NCI-H187 (cell line): ENCODE measurements around the gene HOXA9.

Experiments
- DNase-seq, 2 experiments: peaks; one replicate each; lab custom pipeline; 2025; lab: John Stamatoyannopoulos, UW

Gene HOXA9

DNA sequence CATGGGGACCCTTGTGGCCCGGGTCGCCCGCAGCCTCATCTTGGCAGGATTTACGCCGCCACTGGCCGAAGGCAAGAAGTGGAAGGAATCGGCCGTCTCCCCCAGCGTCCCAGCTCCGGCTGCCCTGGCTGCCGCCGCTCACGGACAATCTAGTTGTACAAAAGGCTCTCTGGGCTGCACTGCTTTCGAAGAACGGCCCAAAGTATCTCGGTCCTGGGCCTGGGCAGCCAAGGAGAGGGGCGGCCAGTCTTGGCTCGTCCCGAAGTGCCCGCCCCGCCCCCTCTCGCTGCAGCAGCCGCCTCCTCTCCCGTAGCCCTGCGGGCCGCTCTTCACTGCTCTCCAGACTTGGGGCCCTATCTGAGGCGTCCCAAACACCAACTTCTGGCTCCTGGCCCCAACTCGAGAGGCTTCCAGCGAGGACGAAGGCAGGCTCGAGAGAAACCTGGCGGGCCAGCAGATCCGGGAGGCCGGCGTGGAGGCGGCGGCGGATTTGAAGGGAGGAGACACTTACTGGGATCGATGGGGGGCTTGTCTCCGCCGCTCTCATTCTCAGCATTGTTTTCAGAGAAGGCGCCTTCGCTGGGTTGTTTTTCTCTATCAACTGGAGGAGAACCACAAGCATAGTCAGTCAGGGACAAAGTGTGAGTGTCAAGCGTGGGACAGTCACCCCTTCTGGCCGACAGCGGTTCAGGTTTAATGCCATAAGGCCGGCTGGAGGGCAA, 809 bp downstream of the HOXA9 start:
- no peak for DNase-seq

GRCh38 chr7:27164045-27164366, 1.3 kb downstream of the HOXA9 start:
- no peak for DNase-seq

GRCh38 chr7:27163288-27164044, 1.9 kb downstream of the HOXA9 start:
- no peak for DNase-seq

DNA sequence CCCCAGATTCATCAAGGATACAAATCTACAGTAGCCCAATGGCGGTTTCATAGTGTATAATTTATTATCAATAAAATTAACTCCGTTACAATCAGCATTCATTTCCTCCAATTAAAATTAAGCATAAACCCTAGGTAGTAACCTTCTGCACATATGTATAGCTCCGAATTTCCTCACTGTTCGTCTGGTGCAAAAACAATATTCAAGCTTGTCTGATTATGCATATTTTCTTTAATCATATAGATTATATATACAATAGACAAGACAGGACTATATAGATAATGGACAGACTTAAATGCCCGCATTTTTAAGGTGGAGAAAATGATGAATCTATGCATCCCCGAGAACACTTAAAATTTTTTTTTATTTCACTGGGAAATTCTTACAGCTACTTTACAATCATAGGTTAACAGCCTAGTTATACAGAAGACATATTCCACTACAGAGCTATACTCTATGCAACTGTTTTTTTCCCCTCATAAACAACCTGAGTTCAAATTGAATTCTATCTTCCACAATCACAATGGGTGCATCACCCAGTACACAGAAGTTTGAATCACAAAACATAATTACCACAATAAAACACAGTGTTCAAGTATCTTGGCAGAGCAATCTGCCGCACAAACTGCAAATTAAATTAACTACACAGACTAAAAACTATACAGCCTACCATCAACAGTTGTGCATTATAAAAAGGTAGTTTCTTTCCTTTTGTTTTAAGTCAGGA, 2.6 kb downstream of the HOXA9 start:
- DNase-seq = no peak

DNA sequence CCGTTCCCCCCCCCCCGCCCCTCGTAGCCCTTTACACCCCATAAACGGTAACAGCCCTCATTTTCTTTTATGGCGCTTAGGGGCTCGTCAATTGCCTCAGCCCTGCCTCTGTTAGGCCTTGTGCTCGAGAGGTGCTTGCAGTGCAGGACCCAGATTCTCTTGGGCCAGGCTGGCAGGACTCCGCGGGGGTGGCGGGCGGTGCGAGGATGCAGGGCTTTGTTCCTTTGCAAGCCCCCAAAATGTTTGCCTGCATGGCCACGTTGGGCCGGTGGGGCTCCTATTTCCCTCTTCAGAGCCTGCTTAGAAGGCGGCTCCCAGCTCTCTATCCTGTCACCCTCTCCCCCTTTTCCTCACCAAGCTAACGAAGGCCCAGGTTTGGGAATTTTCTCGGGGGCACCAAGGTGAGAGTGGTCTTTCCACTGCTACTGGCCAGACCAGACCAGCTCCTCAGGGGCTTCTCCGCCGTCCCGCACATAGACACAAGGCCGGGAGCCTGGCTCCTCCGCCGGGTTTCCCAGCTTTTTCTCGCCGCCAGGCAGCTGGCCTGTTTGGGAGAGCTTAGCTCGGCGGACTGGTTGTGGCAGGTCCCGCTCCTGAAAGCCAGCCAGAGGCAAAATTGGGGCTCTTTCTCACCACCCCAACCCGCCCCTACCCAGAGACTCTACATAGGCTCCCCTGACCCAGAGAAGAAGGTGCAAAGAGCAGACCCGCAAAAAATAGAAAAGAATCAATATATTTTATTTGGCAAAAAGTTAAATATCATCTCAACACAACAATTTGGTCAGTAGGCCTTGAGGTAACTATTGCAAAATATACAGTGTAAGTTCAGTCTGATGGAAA, 3.4 kb downstream of the HOXA9 start:
- no peak for DNase-seq

DNA sequence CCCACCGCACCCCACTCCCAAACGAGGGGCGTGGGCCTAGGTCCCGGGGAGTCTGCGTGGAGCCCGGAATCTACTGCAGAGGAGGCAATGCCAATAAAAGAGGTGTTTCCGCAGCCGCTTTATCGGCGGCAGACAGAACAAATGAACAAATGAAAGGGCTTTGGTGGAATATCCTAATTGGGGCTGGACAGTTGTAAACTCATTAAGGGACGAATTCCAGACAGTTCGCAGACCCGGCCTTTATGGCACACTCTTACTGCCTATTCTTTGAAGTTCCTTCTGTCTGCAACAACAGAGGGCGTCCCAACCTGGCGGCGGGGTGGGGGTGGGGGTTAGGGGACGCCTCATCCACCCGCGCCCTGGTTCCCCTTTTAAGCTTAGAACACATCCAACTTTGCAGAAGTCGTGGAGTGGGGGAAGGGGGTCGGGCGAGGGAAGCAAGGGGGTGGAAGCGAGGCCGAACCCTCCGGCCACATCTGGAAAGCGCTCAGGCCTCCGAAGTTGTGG, 4.1 kb downstream of the HOXA9 start:
- no peak for DNase-seq

- DNase-seq = peak; percentile 53 to 71
Measured at GRCh38 chr7:27160546-27161213, 4.7 kb downstream of the HOXA9 start.

- DNase-seq = no peak
Measured at GRCh38 chr7:27160145-27160545, 5.2 kb downstream of the HOXA9 start.

DNA sequence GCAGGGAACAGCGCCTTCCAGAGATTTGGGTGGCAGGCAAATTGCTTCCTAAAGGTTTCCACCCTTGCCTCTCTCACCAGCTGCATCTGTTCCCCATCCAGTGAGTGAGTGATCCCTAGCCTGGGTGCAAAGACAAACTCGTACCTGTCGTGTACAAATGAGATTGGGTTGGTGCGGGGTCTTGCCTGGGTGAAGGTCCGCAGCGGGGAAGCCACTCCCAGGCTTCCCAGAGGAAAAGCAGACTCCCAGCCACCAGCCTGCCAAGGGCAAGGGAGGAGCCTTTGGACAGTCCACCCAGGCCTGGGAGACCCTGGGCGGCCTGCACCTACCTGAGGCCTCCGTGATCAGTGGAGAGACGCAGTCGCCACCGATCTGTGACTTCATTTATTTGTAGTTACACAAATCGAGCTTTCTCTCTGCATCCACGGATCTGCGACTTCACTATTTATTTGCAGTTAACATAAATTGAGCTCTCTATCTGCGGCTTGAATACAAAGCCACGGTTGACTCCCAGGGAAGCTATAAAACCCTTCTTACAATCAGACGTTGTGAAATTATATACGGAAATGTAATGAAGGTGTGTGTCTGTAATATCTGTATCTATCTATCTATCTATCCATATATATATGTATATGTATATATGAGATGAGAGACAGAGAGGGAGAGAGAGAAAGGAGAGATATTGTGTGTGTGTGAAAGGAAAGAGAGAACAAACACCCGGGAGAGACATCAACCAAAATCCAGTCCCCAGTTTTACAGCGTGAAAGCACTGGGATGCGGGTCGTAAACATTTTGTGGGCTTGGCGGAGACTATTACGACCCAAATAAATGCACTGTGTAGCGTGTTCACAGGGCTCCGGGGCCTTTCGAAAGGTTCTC, 5.8 kb downstream of the HOXA9 start:
- no peak for DNase-seq

DNA sequence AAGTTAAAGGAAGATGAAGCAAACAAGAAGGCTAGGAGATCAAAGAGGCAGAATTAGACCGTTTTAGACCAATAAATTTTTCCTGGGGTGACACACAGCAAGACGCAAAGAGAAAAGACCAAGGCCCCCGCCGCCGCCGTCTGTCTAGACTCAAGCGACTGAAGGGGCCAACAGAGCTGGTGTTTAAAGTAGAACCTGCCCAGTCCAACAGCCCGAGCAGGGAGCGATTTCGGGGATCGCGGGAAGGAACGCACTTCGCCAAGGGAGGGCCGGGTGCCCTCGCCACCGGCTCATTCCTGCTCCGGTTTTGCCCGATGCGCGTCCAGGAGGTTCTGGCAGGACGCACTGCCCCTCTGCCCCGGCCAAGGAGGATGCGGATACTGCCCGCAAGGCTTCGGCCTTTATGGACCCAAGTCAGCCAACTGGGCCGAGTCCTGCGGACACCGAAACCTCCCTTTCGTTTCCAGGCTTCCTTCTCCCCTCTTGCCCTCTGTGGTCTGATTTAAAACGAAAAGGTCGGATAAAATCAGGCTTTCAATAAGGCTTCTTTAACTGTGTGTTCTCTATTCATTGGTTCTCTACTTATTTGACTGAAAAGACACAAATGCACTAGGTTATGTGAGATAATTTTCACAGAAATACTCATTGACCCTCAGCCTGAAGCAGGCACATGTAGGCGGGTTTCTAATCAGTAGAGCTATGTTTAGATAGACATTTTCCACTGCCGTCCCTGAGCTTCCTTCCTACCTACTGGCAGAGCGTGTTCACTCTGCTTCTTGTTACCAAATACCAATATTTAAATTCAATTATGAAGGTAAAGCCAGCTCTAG, 6.7 kb downstream of the HOXA9 start:
- DNase-seq = no peak

- no peak for DNase-seq
Measured at GRCh38 chr7:27157702-27158431, 7.5 kb downstream of the HOXA9 start.

DNA sequence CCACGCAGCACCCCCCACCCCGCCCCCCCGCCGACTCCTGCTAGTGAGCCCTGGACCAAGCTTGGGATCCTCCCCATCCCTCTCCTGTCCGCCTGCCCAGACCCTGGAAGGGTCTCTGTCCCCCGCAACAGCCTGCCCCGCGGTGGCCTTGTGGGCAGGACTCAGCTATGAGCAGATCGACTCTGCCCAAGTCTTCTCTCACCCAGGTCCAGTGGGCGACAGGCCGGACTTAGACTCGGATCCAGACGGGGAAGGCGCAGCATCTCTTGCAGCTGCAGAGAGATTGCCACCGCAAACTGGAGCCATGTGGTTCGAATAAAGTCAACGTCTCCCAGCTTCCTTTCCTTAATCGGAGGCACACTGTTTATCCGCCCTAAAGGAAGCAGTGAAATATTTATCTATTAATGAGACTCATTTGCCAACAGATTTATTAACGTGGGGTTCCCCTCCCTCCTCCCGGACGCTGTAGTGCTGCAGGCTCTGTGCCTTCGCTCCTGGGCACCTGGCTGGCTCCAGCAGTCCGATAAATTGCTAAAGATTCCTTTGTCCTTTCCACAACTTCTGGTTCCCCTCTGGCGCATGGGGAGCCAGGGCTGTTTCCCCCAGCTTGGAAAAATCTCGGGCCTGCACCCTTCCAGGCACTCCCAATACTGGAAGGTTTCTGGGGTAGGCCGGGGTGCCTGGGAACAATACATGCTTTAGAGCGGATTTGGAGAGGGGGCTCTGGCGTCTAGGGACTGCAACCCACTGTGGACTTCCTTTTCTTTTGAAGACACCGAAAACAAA, 8.2 kb downstream of the HOXA9 start:
- DNase-seq = no peak

DNA sequence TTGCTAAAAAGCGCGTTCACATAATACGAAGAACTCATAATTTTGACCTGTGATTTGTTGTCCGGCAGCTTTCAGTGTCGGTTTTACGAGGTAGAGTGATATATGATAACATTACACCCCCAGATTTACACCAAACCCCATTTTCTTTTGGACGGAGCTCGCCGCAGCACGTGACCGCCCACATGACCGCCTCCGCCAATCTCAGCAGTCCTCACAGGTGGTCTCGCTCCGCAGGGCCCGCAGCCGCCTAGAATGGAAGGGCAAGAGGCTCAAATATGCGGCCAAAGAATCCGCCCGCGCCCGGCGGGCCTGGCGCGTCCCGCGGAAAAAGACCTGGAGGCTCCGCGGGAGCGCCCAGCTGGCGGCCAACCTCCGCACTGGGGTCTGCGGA, 8.8 kb downstream of the HOXA9 start, which contains the start of gene HOXA7:
TSS of gene HOXA7 (minus strand) at position 168 of the 391 bp plus-strand sequence. CDS start at position 38, 130 bp downstream.
- DNase-seq = peak; percentile 30 to 46

- no peak for DNase-seq
Measured at GRCh38 chr7:27155816-27156507, 9.4 kb downstream of the HOXA9 start.

DNA sequence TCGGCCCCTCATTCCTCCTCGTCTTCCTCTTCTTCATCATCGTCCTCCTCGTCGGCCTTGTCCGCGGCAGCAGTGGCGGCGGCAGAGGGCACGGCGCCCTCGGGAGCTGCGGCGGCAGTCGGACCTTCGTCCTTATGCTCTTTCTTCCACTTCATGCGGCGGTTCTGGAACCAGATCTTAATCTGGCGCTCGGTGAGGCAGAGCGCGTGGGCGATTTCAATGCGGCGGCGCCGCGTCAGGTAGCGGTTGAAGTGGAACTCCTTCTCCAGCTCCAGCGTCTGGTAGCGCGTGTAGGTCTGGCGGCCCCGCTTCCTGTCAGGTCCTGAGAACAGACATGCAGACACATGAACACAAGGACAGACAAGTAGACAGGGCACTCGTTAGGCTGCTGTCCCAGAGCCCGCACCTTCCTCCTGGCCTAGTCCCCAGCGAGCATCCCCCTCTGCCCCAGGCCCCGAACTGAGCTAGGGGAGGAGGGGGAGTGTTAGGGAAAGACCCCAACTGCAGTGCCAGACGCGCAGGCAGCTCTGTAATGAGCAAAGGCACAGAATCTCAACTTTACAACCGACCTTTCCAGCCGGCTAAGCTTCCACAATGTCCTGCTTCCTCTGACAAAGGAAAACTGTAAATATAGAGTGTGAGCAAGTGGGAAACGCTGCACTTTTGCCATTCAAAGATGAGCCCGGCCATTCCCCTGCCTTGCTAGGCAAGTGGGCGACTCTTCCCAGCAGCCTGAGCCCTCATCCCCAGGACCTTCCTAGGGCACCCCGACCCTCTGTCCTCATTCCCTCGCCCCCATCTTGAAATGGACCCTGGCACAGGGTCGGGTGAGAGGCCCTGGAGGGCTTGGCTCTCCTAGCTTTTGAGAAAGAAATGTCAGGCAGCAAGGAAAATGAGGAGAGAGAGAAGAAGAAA, 10.2 kb downstream of the HOXA9 start:
- no peak for DNase-seq

- DNase-seq = no peak
Measured at GRCh38 chr7:27154369-27154768, 11.0 kb downstream of the HOXA9 start.
